NCI-H774 (cell line): ENCODE data around the gene FOXN3.

Source experiments
- DNase-seq: peaks from one replicate; lab custom pipeline; 2025; lab: John Stamatoyannopoulos, UW

FOXN3 gene

GRCh38 chr14:89382901-89383845 lies 33.9 kb downstream of the FOXN3 start:
- no peak for DNase-seq

GRCh38 chr14:89382487-89382886 lies 34.5 kb downstream of the FOXN3 start:
- no peak for DNase-seq

GRCh38 chr14:89379891-89380820 lies 36.9 kb downstream of the FOXN3 start:
- no peak for DNase-seq

- DNase-seq: no peak
These were observed 38.0 kb downstream of the FOXN3 start for GRCh38 chr14:89379006-89379405.

DNA sequence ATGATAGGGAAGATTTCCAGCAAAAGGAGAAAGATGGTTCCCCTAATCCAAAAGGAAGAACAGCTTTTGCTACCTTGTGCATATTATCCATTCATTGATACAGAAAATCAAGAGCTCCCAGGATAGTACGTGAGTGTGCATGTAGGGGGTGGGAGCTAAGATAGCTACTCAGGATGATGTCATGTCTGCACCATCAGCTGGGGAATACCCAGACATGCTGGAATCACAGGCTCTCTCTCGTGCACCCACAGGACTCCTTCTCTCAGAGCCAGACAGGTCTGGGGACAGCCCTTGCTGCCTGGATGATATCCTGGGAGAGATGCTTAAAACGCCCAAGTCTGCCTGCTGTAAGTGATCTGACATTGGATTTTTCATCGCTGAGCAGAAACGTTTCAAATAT lies 38.9 kb downstream of the FOXN3 start:
- no peak for DNase-seq

DNA sequence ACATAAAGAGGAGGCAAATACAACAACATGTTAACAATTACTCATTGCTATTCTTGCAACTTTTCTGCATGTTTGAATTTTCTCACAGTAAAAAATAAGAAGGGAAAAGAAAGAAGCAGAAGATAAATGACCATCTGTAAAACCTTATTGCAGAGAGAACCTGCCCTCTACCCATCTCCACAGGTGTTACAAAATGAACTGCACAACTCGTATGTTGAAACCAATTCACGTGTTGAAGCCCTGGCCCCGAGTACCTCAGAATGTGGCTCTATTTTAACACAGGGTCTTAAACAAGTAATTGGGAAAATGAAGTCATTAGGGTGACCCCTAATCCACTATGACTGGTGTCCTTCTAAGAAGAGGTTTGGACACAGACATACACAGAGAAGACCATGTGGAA lies 39.5 kb downstream of the FOXN3 start:
- no peak for DNase-seq

DNA sequence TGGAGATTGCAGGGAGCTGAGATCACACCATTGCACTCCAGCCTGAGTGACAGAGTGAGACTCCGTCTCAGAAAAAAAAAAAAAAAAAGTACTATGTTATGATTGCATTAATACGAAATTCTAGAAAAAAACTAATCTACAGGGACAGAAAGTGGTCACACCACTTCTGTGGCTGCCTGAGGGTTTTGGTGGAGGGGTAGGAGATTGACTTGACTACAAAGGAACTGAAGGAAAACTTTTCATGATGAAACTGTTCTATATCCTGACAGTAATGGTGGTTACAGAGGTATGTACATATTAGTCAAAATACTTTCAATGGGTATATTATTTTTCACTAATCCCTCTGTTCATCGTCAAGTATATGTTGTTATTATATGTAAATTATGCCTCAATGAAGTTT lies 42.1 kb downstream of the FOXN3 start:
- DNase-seq: no peak

- no peak for DNase-seq
These were observed 43.8 kb downstream of the FOXN3 start for GRCh38 chr14:89373185-89373584.

- DNase-seq: no peak
These were observed 44.5 kb downstream of the FOXN3 start for GRCh38 chr14:89372512-89372883.

GRCh38 chr14:89371585-89372511 lies 45.2 kb downstream of the FOXN3 start:
- DNase-seq: no peak

GRCh38 chr14:89370781-89371180 lies 46.3 kb downstream of the FOXN3 start:
- DNase-seq: no peak

- DNase-seq: no peak
These were observed 46.7 kb downstream of the FOXN3 start for GRCh38 chr14:89370381-89370780.

DNA sequence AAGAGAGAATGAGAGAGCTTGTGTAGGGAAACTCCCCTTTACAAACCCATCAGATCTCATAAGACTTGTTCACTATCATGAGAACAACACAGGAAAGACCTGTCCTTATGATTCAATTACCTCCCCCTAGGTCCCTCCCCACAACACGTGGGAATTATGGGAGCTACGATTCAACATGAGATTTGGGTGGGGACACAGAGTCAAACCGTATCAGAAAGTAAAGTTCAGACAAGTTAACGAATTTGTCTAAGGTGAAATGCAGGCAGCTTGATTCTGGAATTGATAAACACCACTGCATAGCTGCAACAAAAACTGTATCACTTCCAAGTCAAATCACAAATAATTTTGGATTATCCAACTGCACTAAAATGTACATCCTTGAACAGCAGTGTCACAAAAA lies 47.4 kb downstream of the FOXN3 start:
- DNase-seq: no peak

GRCh38 chr14:89368490-89369477 lies 48.2 kb downstream of the FOXN3 start:
- DNase-seq: no peak

DNA sequence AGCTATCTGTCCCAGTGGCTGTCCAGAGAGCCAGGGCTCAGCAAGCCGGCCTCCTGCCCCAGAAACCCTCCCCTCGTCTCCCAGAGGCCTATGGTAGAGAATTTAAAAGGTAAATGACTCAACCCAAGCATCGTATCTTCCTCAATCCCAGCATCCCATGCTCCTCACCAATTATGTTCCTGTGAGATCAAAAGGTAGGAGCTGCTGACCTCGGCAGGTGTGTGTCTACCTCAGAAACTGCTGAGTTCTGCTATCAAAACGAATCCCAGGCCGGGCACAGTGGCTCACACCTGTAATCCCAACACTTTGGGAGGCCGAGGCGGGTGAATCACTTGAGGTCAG lies 49.3 kb downstream of the FOXN3 start:
- no peak for DNase-seq

GRCh38 chr14:89366864-89367778 lies 49.9 kb downstream of the FOXN3 start:
- DNase-seq: no peak

- DNase-seq: no peak
These were observed 51.8 kb downstream of the FOXN3 start for GRCh38 chr14:89365061-89365801.

GRCh38 chr14:89364316-89364715 lies 52.7 kb downstream of the FOXN3 start:
- no peak for DNase-seq

GRCh38 chr14:89360277-89360676 lies 56.8 kb downstream of the FOXN3 start:
- DNase-seq: no peak
